GM21390 (cell line): ENCODE results near the gene GPR61.

Experiments
- ATAC-seq: cut with Tn5 transposase; IDR thresholded peaks from one replicate; pipeline ENCODE4 v1.9.1; 2021; ENCODE audit not compliant: unreplicated experiment

GPR61 gene

GRCh38 chr1:109567877-109568672, 28.4 kb downstream of the GPR61 start:
- ATAC-seq, result no peak

- no peak for ATAC-seq
Measured at GRCh38 chr1:109569323-109569722, 29.7 kb downstream of the GPR61 start.

GRCh38 chr1:109570414-109570813, 30.7 kb downstream of the GPR61 start:
- ATAC-seq, result no peak

- no peak for ATAC-seq
Measured at GRCh38 chr1:109573785-109574184, 34.1 kb downstream of the GPR61 start.

- no peak for ATAC-seq
Measured at GRCh38 chr1:109578947-109579443, 39.3 kb downstream of the GPR61 start.

GRCh38 chr1:109579491-109579890, 39.8 kb downstream of the GPR61 start:
- no peak for ATAC-seq

- no peak for ATAC-seq
Measured at GRCh38 chr1:109582021-109582420, 42.3 kb downstream of the GPR61 start.

GRCh38 chr1:109584766-109585165, 45.1 kb downstream of the GPR61 start:
- ATAC-seq, result no peak

- ATAC-seq, result no peak
Measured at GRCh38 chr1:109586055-109586454, 46.4 kb downstream of the GPR61 start.

GRCh38 chr1:109589177-109589576, 49.5 kb downstream of the GPR61 start:
- no peak for ATAC-seq

- no peak for ATAC-seq
Measured at GRCh38 chr1:109589679-109590078, 50.0 kb downstream of the GPR61 start.

GRCh38 chr1:109592916-109593315, 53.2 kb downstream of the GPR61 start:
- ATAC-seq, result no peak

- ATAC-seq, result no peak
Measured at GRCh38 chr1:109595531-109595930, 55.9 kb downstream of the GPR61 start.
